WI38 (cell line): Measurements from ENCODE around the gene STK17B.

Experiments used
- H3K4me3 ChIP-seq: 2 replicates; pipeline ENCODE4 v1.5.1; 2011; ENCODE audit warnings: low read depth, mild to moderate bottlenecking, control low read depth, low read length
- TF ChIP-seq, protein P1 (sequence below): IDR thresholded peaks from 2 replicates; pipeline ENCODE4 v1.5.1; 2012; ENCODE audit warnings: low read depth, mild to moderate bottlenecking, control low read depth, low read length

The STK17B gene

DNA sequence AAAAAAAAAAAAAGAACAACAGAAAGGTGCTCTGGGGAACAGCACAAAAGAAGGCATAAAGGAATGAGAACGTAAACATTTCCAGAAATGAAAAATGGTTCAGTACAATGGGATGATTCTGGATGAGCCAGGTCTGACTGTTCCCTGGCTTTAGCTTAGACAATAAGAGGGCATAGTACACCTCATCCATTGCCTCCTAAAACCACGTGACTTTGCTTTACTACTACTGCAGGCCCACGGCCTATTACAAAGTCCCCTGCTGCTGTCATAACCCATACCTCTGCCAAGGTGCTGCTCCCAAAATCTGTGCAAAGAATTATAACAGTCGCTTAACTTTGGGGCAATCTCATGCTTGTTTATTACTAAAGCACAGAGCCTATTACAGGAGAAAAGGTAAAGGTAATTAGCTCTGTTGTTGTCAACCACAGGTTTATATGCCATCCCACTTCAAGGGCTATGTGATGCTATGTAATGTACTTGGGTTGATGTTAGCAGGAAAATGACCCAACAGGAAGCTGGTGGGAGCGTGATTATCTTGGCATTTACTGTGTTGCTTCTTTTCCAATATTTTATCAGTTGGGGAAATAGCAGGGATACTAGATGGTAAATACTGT lies 26.8 kb downstream of the STK17B start:
- H3K4me3 ChIP-seq: no peak overlapping the region
- TF ChIP-seq, protein P1, sequence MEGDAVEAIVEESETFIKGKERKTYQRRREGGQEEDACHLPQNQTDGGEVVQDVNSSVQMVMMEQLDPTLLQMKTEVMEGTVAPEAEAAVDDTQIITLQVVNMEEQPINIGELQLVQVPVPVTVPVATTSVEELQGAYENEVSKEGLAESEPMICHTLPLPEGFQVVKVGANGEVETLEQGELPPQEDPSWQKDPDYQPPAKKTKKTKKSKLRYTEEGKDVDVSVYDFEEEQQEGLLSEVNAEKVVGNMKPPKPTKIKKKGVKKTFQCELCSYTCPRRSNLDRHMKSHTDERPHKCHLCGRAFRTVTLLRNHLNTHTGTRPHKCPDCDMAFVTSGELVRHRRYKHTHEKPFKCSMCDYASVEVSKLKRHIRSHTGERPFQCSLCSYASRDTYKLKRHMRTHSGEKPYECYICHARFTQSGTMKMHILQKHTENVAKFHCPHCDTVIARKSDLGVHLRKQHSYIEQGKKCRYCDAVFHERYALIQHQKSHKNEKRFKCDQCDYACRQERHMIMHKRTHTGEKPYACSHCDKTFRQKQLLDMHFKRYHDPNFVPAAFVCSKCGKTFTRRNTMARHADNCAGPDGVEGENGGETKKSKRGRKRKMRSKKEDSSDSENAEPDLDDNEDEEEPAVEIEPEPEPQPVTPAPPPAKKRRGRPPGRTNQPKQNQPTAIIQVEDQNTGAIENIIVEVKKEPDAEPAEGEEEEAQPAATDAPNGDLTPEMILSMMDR: no peak

DNA sequence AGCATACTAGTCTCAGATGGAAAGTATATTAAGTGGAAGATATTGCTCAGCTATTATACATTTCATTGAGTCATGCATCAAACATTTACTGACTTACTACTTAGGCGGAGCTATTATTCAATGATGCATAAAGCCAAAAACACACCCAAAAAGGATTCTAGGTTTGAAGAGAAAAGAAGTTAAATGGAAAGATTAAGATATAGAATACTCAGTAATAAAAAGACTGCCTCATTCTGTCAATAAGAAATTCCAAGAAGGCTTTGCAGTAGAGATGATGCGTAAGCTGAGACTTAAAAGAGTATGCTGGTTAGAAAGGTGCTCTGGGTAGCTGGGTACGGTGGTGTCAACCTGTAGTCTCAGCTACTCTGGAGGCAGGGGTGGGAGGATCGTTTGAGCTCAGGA lies 27.6 kb downstream of the STK17B start:
- H3K4me3 ChIP-seq: no peak overlapping the region
- TF ChIP-seq, protein P1: no peak

DNA sequence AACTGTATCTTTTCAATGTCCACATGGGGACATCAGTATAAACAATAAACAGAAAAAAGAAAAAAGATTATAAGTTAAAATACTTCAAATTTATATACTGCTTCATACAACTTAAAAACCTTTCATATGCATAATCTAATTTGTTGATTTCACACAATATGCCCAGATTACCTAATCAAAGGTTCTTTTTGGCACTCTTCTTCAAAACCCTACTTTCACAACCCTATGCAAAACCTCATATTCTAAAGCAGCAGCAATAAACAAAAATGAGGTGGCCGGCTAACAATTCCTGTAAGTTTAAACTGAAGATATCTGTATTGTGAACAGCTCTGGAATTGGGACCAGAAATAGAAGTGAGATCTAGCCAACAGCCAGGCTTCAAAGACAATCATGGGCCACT lies 28.6 kb downstream of the STK17B start:
- no peak overlapping the region for H3K4me3 ChIP-seq
- TF ChIP-seq, protein P1: no peak

DNA sequence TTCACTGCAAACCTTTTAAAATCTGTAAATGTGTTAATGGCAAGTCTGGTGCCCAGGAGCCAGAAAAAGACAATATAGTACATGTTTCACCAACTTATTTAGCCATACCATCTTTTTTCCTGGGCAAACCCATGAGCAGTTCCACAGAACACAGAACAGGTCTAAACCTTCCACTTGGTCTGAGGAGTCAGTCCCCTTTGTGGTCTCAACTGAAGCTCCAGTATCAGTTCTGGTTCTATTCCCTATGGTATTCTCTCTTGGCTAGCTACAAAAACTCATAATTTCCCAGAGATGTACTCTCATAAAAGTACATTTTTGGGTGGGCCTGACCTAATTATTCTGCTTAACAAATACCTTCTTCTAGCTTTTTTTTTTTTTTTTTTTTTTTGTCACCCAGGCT lies 31.2 kb downstream of the STK17B start:
- TF ChIP-seq, protein P1: no peak
- H3K4me3 ChIP-seq: no peak overlapping the region

DNA sequence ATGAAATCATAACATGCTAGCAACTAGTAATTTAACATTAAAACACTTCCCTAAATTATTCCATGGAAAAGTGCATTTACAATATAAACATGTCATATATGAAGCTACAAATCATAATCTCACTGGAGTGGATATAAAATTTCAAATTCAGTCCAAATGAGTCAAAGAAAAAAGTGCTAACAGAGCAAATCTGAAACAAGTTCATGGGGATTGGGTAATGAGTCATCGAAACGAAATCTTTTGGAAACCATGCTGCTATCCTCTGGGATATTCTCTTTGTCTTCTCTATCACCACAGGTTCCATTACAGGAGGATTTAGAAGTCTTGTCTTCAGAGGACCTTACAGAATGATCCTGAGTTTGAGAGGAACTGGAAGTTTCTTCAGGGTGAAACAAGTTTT lies 34.1 kb downstream of the STK17B start:
- TF ChIP-seq, protein P1: no peak
- H3K4me3 ChIP-seq: no peak overlapping the region

DNA sequence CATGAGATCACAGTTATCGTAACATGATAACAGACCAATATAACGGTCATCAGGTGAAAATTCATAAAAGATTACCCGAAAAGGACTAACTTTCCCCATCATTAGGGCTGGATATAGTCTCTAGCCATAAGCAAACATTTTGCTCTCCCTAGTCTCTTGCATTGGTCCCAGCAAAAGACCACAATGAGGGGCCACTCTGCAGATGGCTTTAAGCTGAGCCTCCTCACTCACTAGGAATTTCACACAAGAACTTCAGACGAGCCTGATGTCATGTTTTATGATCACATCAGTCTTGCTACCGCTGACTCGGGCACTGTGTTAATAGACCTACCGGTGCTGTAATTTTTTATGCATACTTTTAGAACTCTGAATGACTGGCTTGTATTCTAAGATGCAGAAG lies 35.2 kb downstream of the STK17B start:
- TF ChIP-seq, protein P1: no peak
- no peak overlapping the region for H3K4me3 ChIP-seq

DNA sequence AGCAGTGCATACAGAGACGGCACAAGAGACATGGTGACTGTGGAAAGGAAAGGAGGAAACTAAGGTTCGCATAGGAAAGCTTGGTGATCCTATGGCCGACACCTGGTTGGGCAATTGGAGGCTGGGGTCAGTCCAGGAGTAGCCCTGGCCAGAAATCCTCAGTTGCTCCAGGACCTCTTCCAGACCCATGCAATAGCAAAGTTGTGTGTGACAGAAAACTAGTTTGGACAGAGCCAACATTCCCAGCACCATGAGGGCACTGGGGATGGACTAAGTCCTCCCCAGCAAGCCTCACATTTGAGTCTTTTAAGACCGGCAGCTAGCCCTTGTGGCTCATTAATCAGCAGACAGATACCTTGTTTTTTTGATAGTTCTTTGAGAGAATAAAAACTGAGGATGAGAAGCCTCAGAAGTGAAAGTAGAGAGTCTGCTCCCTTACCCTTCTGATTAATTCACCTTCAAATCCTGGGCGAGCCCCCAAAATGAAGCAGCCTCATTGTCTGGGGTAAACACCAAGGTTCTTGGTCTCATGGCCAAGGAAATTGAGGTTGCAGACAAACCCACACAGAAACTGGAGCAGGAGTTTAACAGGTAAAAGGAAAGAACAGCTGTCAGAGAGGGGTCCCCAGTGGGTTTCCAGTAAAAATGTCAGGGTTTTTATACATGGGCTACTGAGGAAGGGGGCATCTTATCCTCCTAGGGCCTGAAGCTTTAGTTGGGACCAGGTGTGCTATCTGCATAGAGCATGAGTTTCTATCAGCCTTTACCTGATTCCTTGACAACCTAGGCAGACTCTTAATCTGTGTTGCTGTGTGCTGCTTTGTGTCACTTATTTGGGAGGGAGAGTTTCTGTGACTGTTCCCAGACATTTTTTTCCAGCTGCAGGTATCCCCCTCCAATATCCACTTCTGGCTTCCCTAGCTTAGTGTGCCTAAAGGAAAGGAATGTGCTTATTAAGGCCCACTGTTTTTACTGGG lies 39.1 kb downstream of the STK17B start:
- TF ChIP-seq, protein P1: no peak
- no peak overlapping the region for H3K4me3 ChIP-seq
